ENCODE results near the gene FAM171A1.
"Not testable (repeated sequence)": the region's sequence is repeated elsewhere in the genome, so short reads cannot be mapped to it uniquely, and the experiment has no call there.

FAM171A1 gene

DNA sequence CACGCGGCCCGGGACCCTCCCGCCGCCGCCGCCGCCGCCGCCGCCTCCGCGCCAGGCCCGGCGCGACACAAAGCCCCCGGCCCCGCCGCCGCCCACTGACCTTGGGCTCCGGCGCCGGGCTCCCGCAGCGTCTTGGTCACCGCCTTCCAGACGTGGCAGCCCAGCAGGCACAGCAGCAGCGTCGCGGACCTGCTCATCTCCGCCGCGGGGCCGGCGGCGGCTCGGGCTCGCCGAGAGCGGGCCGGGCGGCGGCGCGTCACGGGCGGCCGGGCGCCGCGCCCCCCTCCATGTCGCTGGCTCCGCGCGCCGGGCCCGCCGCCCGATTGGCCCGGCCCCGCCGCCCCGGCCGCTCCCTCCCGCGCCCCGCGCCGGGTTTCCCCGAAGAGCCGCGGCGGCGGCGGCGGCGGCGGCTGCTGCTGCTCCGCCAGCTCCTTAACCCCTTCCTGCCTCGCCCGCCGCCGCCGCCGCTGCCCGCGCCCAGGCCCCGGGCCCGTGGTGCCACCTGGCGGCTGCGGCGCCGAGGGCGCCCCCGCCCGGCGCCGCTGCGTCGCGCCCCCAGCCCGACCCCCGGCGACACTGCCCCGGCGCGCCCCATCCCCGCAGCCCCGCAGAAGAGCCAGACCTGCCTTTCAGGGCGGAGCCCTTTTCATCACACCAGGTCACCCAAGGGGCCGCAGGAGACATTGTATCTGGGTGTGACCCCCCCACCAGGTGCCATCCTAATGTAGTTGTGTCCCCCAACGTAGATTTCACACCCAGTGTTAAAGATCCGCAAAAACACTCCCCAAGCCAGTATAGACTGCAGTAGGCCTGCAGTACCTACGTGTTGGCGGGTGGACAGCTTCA, at the start of gene FAM171A1:
FAM171A1 (minus strand) TSS at position 434 of the 846 bp plus-strand sequence; CDS start at position 197, 237 bp downstream.
- DNase-seq: peak in 45 of 58 donors; percentile 17 to 73 (median 55)

DNA sequence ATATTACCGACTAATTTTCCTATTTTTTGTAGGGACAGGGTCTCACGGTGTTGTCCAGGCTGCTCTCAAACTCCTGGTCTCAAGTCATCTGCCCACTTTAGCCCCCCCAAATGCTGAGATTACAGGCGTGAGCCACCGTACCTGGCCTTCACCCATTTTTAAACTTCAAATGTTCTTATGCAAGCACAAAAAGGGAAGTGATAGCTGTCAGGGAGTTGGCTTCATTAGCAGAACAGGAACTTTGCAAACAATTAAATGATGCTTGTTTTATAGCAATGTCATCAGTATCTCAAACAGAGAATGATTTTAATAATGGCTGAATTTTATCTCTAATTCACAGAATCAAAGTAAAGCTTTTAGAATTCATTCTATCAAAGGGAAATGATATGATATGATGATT, 49.8 kb upstream of the FAM171A1 start:
- no peak for DNase-seq

DNA sequence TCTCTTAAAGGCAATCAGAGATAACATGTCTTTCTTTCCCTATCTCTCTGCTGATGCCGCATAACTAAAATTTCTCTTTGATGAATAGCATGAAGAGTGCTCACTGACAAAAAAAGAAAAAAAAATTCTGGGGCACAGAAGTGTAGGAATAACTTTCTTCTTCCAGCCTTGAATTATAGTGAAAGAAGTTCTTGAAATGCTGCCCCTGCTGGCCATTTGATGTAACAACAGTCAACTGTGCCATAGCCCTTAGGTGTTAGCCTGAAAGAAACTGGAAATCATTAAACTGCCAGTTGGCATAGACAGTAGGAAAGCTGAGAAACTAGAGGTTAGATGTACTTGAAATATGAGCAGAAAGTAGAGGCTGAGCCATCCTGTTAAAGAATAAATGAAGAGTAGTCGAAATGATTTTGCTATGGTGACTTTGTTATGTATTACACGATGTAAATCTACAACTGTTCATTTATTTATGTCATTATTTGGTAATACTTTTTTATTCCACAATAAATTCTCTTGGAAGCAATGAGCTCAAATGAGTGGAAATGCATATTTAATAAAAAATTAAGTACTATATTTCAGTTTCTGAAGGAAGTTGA, 48.3 kb upstream of the FAM171A1 start:
- peak in 7 of 58 donors; percentile 0 to 34 (median 10) for DNase-seq

DNA sequence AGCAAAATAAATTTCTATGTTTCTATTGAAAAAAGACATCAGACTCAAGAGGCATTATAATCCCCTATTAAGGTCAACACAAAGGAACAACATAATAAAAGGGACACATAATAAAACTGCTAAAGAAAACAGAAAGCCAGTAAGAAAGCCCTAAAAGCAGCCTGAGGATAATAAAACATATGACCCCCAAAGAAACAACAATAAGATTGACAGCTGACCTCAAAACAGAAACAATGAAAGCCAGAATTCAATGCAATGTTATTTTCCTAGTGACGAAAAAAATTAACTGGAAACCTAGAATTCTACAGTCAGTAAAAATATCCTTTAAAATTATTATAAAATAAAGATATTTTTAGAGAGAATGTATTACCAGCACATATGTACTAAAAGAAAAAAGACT, 44.9 kb upstream of the FAM171A1 start:
- DNase-seq: no peak

DNA sequence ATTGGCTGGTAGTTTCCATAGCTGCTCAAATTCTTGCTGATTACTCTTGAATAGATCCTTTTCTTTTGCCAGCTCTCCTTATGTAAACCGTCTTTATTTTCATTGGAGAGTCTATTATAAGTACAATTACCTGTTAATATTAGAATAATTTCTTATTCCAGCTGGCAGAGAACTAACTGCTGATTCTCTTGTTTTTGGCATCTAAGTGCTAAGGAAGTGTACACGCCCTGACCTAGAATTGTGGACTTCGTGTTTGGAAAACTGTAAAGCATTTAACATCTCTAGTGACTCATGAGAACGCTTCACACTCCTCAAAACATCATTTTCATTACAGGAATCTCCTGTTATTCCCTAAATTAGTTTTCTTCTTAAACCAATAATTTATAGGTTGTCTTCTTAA, 39.9 kb upstream of the FAM171A1 start:
- no peak for DNase-seq

DNA sequence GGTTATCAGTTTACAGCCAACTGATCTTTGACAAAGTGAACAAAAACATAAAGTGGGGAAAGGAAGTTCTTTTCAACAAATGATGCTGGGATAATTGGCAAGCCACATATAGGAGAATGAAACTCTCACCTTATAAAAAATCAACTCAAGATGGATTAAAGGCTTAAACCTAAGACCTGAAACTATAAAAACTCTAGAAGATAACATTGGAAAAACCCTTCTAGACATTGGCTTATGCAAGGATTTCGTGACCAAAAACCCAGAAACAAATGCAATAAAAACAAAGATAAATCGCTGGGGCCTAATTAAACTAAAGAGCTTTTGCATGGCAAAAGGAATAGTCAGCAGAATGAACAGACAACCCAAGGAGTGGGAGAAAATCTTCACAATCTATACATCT, 38.3 kb upstream of the FAM171A1 start:
- not testable (repeated sequence) for DNase-seq

DNA sequence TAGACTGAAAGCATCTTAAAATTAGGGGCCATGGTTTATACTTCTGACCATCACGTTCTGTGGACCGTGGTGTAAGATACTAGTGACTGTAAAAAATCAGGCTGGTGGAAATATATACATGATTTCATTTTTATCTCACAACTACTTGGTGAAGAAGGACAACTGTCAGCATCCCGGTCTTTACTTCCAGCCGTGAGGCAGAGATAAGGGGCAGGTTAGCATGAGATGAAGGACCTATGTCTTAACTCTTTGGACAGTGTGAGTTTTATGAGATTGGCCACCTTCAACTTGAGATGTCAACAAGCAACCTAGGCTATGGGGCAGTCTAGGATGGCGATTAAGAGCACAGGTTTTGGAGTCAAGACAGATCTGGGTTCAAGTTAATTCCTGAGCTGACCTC, 37.5 kb upstream of the FAM171A1 start:
- no peak for DNase-seq

GRCh38 chr10:15405319-15405718, 34.2 kb upstream of the FAM171A1 start:
- no peak for DNase-seq

GRCh38 chr10:15401382-15401781, 30.3 kb upstream of the FAM171A1 start:
- no peak for DNase-seq

- DNase-seq: not testable (repeated sequence)
Observed at GRCh38 chr10:15400461-15400860, 29.4 kb upstream of the FAM171A1 start.

- no peak for DNase-seq
Observed at GRCh38 chr10:15399060-15399661, 28.1 kb upstream of the FAM171A1 start.

DNA sequence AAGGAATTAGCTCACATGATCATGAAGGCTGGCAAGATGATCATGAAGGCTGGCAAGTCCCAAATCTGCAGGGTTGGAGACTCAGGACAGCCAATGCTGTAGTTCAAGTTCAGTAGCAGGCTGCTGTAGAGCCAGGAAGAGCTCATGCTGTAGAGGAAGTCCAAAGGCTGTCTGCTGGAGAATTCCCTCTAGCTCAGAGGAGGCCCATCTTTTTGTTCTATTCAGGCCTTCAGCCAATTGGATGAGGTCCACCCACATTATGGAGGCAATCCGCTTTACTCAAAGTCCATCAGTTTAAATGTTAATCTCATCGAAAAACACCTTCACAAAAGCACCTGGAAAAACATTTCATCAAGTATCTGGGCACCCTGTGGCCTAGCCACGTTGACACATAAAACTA, 24.8 kb upstream of the FAM171A1 start:
- no peak for DNase-seq

DNA sequence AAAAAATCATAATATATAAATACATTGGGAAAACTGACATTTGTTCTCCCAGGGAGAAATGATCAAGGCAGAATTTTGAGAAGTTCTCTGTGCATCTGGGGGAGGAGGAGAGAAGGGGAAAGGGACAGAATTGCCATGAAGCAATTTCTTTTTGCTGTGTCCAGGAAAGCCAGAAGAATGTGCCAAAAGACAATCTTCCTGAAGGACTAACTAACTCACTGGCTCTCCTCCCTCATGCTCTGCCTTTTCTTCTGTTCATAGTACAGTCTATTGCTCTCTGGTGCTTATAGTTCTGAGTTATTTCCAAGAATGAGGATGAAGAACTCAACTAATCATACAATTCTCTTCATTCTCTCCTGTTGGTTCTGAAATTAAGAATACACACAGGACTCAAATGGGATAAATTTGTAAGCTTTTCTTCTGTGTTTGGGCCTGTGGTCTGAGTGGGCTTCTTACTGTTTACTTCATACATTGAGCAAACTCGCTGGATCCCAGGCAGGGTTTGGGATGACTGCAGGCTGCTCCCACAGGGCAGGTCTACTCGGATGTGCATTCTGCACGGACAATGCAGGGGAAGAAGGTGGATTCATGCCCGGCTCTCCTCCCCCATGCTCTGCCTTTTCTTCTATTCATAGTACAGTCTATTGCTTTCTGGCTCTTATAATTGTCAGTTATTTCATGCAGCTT, 22.2 kb upstream of the FAM171A1 start:
- DNase-seq: peak in 1 of 58 donors; percentile 21

- DNase-seq: no peak
Observed at GRCh38 chr10:15391491-15391890, 20.4 kb upstream of the FAM171A1 start.

GRCh38 chr10:15388172-15388571, 17.1 kb upstream of the FAM171A1 start:
- DNase-seq: not testable (repeated sequence)

DNA sequence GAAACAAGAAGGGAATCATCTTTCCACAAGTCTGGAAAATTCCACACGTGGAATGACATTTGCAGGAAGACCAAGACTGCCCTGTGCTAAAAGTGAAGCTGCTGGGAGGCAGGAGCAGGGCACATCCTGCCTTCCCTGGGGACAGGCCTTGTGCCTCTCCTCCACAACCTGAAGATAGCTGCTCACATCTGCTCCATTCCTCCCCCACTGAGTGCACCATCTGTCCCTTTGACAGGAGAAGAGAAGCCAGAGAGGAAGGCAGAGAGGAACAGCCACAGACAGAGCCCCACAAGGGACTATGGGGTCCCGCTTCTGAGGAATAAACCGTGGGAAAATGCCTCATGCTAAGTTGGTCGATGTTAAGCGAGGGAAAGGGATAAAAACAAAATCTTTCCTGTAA, 15.9 kb upstream of the FAM171A1 start:
- peak in 6 of 58 donors; percentile 11 to 59 (median 26) for DNase-seq

- DNase-seq: no peak
Observed at GRCh38 chr10:15385552-15386455, 14.7 kb upstream of the FAM171A1 start.

- no peak for DNase-seq
Observed at GRCh38 chr10:15381420-15381819, 10.3 kb upstream of the FAM171A1 start.

DNA sequence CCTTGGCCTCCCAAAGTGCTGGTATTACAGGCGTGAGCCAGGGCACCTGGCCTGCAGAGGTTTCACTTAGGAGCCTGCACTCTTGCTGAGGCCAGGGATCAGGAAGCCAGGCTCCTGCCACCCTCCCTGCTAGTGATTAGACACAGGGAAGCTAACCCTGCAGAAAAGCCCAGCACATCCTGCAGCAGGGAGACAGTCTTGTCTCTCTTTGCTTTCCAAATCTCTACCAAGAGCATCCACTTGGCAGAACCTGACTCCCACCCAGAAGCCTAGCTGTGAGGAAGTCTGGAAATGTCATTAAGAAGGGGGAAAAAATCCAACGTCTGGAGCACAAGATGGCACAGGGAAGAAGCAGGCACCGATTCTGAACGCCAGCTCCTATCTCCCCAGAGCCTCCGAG, 8.0 kb upstream of the FAM171A1 start:
- no peak for DNase-seq

DNA sequence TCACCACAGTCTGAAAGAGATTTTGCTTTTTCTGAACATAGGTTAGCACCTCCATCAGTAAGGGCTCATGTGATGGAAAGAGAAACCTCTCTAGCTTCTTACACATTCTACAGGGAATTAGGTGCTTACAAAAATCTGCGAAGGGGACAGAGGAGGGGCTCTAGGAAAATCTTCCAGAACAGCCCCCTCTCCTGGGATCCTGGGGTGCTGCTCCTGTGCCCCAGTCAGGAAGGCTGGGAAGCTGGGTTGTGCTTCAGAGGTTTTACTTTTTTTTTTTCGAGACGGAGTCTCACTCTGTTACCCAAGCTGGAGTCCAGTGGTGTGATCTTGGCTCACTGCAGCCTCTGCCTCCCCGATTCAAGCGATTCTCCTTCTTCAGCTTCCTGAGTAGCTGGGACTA, 7.5 kb upstream of the FAM171A1 start:
- DNase-seq: no peak

GRCh38 chr10:15374566-15374965, 3.5 kb upstream of the FAM171A1 start:
- no peak for DNase-seq
